Smooth muscle cell of the brain vasculature (primary cell): ENCODE results near the gene MYL12A.
"Not testable (repeated sequence)": the region's sequence is repeated elsewhere in the genome, so short reads cannot be mapped to it uniquely, and the experiment has no call there.

Experiments
- DNase-seq: peaks from one replicate; pipeline ENCODE4 v3.0.0-alpha.2; 2012; ENCODE audit warnings: low read depth, low spot score

The MYL12A gene

DNA sequence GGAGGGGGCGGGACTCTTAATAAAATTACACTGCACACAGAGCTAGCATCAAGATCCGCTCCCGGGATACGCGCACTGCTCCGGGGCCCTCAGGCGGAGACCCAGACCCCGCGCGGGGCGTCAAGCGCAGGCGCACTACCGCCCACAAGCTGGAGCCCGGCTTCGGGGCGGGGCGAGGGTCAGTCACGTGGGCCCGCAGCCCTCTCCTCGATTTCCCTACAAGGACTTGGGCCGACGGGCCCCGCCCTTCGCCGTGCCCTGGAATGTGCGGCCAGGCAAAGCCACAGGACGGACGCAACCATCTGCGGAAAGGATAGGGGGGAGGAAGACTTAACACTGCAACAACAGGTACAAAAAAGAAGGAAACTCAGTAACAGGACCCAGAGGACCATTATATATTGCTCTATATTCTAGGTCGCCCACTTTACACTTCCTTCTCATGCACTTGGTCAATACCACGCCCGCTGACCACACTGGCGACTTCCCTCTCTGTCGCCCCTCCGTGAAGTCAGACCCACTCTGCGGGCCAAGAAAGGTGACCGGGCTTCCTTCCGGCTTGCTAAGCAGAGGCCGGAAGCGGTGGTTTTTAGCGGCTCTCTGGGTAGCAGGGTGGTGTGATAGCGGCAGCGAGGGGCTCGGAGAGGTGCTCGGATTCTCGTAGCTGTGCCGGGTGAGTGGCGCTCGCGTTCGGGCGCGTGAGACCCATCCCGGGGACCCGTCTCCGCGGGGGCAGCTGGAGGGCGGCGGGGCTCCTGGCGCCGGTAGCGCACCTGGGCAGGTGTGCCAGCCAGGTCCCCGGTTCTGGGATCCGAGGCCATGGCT, at the start of gene MYL12A:
Gene MYL12A (plus strand): TSS at position 562 of the 822 bp plus-strand sequence. CDS start 5,447 bp downstream, outside the sequence.
- peak; percentile 98 for DNase-seq

DNA sequence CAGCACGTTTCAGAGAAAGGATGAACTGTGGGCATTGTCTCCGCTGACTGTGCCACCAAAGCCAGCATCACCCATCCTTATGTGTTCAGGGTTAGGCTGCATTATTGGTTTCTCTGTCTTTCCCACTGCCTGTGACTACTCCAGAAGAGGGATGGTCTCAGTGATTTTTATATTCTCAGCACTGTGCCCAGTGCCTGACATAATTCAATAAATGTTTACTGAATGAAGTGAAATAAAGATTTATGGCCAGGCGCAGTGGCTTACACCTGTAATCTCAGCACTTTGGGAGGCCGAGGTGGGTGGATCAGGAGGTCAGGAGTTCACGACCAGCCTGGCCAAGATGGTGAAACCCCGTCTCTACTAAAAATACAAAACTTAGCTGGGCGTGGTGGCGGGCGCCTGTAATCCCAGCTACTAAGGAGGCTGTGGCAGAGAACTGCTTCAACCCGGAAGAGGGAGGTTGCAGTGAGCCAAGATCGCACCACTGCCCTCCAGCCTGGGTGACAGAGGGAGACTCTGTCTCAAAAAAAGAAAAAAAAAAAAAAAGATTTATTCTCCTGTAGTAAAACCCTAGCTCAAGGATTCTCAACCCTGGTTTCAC, 49.2 kb upstream of the MYL12A start:
- not testable (repeated sequence) for DNase-seq

DNA sequence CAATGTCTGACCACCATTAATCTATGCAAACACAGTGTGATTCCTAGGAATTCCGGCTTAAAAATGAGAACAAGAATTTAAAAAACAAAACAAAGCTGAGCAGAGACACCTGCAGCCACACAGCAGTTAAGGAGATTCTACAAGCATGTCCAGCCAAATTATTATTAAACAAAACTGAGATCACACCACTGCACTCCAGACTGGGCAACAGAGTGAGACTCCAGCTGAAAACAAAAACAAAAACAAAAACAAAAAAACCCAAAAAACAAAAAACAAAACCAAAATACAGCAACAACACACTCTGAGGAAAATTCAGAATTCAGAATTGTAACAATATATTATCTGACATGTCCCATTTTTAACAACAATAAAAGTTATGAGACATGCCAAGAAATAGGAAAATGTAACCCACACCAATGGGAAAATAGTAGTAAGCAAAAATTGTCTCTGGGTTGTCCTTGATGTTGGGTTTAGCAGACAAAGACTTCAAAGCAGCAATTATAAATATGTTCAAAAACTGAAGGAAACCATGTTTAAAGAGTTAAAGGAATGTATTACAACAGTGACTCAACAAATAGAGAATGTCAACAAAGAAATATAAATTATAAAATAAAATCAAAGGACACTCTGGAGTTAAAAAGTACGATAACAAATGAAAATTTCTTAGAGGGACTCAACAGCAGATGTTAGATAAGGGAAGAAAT, 47.5 kb upstream of the MYL12A start:
- no peak for DNase-seq

DNA sequence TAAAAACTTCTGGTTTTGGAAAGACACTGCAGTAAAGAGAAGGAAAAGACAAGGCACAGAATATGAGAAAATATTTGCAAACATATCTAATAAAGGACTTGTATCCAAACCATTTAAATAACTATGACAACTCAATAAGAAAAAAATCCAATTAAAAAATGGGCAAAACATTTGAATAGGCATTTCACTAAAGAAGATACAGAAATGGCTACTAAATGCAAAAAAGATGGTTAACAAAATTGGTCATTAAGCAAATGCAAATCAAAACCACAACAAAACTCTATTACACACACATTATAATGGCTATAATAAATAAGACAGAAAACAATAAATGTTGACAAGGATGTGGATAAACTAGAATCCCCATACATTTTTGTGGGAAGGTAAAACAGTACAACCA, 42.4 kb upstream of the MYL12A start:
- DNase-seq: no peak

DNA sequence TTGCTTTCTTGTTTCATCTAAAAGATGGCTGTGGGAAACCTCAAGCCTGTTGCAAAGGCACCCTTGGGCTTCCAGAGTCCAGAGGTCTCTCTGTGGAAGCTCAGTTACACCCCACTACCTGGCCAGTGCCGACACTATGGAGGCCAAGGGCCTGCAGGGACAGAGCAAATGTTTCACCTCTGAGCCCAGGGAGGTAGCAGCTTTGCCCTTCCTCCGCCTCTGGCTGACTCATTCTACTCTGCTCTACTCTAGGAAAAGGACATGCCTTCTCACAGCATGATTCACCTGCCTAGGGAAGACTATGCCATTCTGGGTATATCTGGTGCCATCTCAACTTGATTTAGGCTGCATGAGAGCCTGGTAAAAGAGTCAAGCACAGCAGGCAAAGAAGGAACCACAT, 40.0 kb upstream of the MYL12A start:
- DNase-seq: no peak

DNA sequence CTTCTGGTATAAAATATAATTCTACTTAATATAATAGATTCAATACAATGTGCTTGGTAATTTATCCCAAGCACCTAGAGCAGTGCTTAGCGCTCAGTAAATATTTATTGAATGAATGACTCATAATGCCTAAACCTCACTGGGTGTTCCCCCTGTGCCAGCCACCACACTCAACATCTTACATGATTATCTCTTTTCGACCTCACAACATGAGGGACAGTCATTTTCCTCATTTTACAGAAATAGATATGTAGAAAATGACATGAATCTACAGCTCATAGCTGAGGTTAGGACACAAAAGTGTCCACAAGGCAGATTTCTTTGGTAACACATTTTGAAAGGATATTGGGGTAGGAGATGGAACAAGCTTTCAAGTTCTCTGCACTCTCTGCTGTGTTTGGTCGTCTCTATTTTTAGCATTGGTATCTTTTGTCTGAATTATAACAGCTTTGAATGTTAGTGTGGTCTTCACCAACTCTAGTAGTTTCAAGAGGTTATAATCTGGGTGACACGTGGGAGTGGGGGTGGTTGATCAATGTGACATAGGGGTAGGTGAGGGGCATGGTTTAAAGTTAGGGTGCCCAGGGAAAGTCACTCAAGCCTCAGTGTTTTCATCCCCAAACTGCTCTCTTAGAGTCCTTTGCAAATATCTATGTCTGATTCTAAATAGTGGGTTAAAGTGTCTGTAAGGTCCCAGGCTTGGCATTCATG, 37.6 kb upstream of the MYL12A start:
- DNase-seq: no peak

DNA sequence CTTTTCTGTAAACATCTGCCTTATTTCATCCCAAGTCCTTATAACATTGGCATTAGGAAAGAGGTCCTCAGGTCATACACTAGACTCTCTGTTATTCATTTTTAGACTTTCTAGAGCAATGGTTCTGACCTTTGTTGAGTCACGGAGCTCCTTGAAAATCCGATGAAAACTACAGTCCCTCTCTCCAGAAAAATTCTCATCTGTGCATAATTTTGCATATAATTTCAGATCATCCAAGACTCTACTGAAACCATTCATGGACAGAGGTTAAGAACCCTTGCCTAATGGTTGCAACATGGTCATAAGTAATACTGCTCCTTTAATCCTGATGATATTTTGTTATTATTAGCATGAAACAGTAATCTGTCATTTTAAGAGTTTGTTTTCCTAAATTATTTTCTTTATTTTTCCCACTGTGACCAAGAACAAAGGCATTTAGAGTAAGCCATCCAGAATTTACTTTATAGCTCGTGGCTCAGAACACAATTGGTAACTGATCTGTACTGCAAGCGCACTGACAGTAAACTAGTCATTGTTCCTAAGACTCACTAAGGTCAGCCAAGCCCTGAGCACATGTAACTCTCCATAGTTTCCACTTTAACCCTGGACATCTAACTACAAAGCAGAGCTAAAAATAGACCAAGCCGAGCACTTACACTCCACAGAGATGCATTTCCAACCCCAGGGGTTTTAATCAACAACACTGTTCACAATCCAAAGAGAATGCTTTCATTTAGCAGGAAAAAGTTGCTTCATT, 36.2 kb upstream of the MYL12A start:
- DNase-seq: peak; percentile 66

DNA sequence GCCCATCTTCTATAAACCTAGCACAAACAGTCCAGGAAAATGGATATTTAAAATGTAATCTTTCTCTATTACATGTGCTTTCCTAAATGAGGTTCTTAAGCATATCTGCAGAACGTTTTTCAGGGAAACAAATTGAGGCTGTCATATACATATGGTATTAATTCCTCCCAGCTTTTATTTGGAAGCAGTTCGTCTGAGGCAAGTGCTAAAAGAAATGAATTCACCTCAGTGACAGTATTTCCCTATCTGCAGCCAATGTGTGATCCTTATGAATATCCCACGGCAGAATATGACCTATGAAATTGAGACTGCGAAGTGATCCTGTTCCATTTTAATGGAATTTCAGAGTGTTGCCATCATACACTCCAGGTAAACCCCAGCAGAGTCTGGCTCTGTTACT, 34.9 kb upstream of the MYL12A start:
- no peak for DNase-seq

DNA sequence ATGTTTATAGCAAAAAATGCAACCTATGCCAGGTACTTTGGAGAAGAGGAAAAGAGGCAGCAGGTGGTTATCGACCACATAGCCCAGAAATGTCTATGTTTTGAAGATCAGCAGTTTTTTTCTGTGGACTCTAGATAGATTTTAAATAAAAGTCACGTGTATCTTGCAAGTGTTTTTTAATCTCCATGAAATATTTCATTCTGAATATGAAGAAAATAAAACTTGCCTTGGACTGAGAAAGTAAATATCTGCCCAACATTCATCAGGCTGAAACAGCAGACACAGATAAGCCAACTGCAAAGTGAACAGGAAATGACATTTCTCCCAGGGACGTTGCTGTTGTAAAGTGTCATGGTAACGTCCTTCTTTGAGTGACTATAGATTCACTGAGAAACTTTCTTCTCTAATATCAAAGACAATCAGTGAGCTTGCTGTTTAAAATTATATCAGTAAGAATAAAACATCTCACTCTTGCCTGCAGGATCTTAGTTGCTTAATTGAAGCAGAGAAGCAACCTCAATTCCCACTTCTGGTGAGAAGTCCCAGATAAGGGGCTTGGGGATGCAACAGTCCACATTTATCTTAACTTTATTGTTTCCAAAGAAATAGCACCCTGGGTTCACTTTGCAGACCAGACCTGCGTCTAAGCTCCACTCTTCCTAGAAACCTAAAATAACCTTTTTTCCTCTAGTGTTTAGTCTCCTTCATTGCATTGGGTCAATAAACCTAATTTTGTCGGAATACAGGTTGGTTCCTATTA, 34.1 kb upstream of the MYL12A start:
- no peak for DNase-seq

DNA sequence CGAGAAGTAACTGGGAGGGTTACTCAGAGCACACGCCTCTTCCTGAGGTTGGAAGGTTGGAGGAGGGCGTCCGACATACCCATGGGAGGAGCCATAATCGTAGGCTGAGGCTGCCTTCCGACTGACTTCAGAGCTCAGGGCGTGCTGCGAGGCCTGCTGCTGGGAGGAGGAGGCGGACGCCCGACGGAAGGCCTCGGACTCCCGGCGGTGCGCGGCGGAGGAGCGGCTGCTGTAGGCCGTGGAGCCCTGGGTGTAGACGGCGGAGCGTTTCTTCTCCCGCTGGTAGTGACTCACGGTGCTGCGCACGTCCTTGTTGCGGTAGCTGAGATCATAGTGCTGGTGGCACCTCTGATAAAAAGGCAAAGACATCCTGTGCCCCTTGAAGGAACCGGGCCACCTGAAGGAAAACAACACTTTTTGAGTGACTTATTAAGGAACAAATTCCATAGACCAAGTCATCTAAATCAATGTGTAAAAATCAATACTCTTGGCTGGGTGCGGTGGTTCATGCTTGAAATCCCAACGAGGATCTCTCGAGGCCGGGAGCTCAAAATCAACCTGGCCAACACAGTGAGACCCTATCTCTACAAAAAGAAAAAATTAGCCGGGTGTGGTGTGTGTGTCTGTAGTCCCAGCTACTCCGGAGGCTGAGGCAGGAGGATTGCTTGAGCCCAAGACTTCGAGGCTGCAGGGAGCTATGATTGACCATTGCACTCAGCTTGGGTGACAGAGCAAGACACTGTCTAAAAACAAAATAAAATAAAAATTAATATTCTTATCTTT, 32.6 kb upstream of the MYL12A start:
- no peak for DNase-seq

DNA sequence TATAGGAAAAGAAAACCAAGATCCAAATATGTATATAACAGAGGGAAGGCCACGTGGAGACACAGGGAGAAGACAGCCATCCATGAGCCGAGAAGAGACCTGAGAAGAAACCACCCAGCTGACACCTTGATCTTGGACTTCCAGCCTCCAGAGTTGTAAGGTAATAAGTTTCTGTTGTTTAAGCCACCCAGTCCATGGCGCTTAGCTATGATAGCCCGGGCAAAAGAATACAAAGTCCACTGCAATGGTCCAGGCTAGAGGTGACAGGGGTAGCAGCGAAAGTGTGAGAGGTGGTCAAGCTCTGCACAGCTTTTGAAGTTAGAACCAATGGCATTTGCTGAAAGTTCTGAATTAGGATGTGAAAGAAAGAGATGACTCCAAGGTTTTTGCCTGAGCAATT, 30.6 kb upstream of the MYL12A start:
- no peak for DNase-seq

DNA sequence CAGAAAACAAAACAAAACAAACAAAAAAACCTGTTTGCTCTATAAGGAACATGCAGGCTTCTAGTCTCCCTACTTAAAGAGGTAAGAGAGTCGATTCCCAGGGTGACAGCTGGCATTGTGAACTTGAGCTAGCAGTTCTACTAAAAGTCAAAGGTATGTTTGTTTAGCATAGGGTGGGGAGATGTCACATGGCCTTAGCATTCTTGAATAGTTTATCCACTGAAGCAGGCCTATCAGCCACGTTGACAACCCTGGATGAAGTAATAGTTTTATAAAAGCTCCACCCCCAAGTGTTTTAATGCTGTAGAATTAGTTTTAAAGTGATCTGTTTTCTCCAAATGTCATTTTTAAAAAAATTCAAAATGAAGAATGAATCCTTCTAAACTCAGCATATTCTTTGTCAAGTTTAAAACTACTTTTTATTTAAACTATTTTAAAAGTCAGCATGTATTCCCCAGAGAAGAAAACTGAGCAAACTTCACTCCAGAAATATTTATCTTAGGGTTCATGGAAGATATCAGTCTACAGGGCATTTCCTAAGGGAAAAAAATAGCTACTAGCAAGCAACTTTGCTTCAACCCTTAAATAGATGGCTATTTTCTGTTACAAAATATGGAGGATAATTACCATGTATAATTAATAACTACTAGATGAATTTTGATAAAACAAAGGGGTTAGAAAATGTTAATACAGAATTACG, 29.5 kb upstream of the MYL12A start:
- no peak for DNase-seq

DNA sequence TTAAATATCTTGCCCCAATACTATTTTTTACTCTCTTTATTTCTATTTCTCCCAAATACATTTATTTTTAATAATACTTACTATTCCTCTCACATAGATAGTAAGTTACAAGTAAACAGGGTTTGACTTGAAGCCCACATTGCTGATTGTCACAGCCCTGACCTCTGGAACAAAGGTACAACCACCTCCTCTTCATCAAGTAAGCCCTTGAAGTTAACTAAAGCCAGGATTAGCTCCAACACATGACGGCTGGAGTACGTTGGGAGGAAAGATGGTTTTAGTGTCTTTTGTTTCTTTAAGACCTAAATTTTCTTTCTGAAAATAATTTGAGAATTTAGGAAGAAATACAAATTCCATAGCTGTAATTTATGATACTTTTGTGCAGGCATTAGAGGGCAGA, 28.8 kb upstream of the MYL12A start:
- no peak for DNase-seq

DNA sequence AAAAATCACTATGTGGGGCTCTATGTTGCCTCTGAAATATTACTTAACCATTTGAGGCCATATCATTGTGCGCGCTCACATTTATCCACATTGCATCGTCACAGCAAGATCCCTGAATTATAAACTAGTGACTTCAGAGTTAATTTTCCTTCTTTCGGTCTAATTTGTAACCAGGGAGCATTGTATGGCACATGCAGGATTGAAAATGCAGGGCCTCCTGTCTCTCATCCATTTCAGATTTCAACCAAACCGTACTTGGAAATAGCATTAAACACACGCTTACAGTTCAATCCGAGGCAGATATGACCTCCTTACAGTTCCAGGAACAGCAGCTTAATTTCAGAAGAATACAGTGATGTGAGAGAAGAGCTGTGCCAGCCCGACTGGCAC, 28.4 kb upstream of the MYL12A start:
- no peak for DNase-seq

DNA sequence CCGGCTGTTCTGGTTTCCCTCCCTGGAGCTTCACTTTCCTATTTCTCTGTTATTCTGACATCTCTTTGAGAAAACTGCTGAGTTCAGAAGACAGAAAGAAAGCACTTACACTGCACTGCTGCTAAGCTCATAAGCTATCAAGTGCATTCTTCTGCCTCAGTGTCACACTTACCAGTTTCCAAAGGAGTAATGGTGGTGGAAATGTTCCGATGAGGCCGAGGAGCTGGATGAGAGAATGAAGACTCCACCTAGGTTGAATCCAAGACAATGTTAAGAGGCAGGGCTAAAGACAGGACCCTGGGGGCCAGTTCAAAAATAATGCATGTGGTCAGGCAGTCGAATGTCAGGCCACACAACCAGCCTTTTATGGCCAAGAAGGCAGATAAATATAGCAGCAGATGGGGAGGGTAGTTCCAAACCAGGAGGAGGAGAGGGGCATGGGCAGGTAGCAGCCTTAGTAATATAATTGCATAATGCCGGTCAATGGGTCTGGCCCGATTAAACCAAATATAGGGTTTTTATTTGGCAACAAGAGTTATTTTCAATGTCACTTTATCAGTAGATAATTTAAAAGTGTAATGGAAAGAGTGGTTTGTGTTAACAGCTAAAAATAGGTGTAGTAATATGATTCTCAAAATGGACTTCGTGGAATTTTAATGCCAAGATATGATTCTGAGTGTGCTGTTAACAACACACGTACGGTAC, 27.8 kb upstream of the MYL12A start, which contains the start of gene MYOM1:
Gene MYOM1 (minus strand): TSS at position 338 of the 705 bp plus-strand sequence. CDS start 4,745 bp downstream, outside the sequence.
- no peak for DNase-seq

DNA sequence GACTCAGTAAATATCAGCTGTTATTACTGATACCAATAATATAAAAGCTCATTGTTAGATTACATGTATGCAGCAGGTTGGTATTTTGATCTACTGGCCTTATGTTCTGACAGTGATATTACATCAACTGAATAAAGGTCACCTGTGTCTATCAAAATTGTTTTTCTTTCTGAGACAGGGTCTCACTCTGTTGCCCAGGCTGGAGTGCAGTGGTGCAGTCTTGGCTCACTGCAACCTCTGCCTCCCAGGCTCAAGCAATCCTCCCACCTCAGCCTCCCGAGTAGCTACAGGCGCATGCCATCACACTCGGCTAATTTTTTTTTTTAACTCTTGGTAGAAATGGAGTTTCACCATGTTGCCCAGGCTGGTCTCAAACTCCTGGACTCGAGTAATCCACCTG, 26.7 kb upstream of the MYL12A start:
- not testable (repeated sequence) for DNase-seq

DNA sequence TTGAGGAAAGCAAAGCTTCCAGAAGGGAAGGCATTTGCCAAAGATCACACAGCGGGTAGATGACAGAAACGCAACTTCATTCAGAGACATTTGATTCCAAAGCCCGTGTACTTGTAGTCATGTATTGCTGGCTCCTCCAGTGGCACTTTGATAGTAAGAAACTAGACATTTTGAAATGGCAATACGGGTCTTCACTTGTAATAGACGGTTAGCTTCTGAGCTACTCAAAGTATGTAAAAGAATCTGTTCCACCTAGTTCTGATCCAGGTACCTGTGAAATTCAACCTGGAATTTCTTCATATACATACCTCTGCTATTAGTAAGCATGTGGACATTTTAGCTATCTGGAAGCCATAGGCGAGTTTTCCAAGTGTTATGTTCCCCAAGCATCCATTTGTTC, 26.1 kb upstream of the MYL12A start:
- no peak for DNase-seq

DNA sequence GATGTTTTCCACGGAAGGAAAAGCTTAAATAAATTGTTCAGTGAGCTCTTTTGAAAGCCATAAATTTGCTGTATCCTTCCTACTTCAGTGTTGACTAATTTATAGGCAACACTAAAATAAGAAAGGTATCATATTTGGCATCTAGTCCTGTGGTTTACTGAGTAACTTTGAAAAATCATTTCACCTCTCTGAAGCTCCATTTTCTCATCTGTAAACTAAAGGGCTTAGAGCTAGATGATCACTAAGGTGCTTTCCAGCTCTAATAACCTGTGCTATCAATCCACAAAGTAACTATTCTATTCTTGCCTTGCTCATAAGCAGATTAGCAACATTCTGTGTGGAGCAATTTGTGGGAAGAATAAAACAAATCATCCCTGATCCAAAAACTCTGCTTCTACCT, 24.2 kb upstream of the MYL12A start:
- no peak for DNase-seq
